HepG2 (cell line): ENCODE measurements around the gene HHLA2. TPM values are rescaled to one million over a fixed set of nuclear protein-coding genes. Genes with fewer than 3 reads are reported as not detected.

ENCODE experiments used
- ATAC-seq: fragments of 200-7000 bp; cut with Tn5 transposase; 3 replicates; pipeline ENCODE4 v1.9.1; 2020; ENCODE audit warnings: mild to moderate bottlenecking, moderate library complexity
- BruUV-seq: library from RNA; stranded (reverse); fragments of 400-500 nt; replicated peaks from 2 replicates; lab custom pipeline; 2021; lab: Mats Ljungman, UMichigan
- CTCF ChIA-PET: fragments of 300-600 bp; formaldehyde crosslinking; extraction: SDS; loops from one replicate; lab custom pipeline; 2021; ENCODE audit warnings: low total read pairs, inconsistent platforms, low intra/inter-chr PET ratio; lab: Yijun Ruan, JAX
- POLR2A ChIA-PET: fragments of 350-600 bp; sonication (Branson Sonifier 250); formaldehyde crosslinking; loops from one replicate; lab custom pipeline; 2020; ENCODE audit warnings: antibody characterized with exemption, inconsistent platforms; lab: Yijun Ruan, JAX
- DNase-seq: peaks from one replicate; pipeline ENCODE4 v3.0.0-alpha.2; 2015; ENCODE audit warnings: low spot score
- FAIRE-seq: peaks from 3 replicates; lab custom pipeline; 2011; peaks lifted over from hg19 to GRCh38; lab: Jason Lieb, UNC
- H2AFZ ChIP-seq: one replicate; pipeline ENCODE4 v1.6.1; 2011; ENCODE audit warnings: low read length, inconsistent platforms
- H3K27ac ChIP-seq: fragments of 300-600 bp; 3 replicates; pipeline ENCODE4 v1.8.0; 2011; ENCODE audit warnings: mixed run types, mild to moderate bottlenecking, mixed read lengths, low read length, inconsistent platforms; ENCODE audit not compliant: insufficient read depth; ENCODE audit errors: extremely low read length
- H3K27me3 ChIP-seq, 2 experiments: fragments of 200-600 bp in 1 of 2; 2 replicates in 1 of 2; 3 replicates in 1 of 2; pipeline versions ENCODE4 v1.6.0 to v1.8.0; 2011; ENCODE audit warnings: low read length in 2 of 2, mild to moderate bottlenecking in 2 of 2, moderate library complexity in 2 of 2, inconsistent platforms in 1 of 2; ENCODE audit not compliant: insufficient read depth in 2 of 2, control insufficient read depth in 1 of 2
- H3K36me3 ChIP-seq, 2 experiments: fragments of 200-600 bp in 1 of 2; replicated peaks in 1 of 2; 2 replicates in 1 of 2; 3 replicates in 1 of 2; pipeline versions ENCODE4 v1.5.1 to v1.8.0; 2011; ENCODE audit warnings: low read length in 2 of 2, inconsistent platforms in 1 of 2; ENCODE audit not compliant: insufficient read depth in 2 of 2, control insufficient read depth in 1 of 2
- H3K4me1 ChIP-seq: 2 replicates; pipeline ENCODE4 v1.5.1; 2012; ENCODE audit warnings: low read length, inconsistent platforms; ENCODE audit not compliant: insufficient read depth
- H3K4me2 ChIP-seq: 2 replicates; pipeline ENCODE4 v1.6.0; 2011; ENCODE audit warnings: low read depth, low read length, inconsistent platforms
- H3K4me3 ChIP-seq, 3 experiments: fragments of 200-600 bp in 1 of 3; sonication (generic), shearing (Covaris generic) in 1 of 3; replicated peaks in 1 of 3; 2 replicates each; pipeline ENCODE4 v1.5.1; 2011 to 2016; ENCODE audit warnings: low read length in 3 of 3, inconsistent platforms in 2 of 3, low read depth in 2 of 3, mild to moderate bottlenecking in 2 of 3, control low read depth in 1 of 3, mixed read lengths in 1 of 3; ENCODE audit not compliant: insufficient read depth in 1 of 3
- H3K79me2 ChIP-seq: one replicate; pipeline ENCODE4 v1.6.1; 2011; ENCODE audit warnings: low read length, inconsistent platforms; ENCODE audit not compliant: insufficient read depth
- H3K9ac ChIP-seq: 2 replicates; pipeline ENCODE4 v1.6.0; 2011; ENCODE audit warnings: mild to moderate bottlenecking, low read depth, low read length, inconsistent platforms; ENCODE audit not compliant: insufficient read depth
- H3K9me3 ChIP-seq: 2 replicates; pipeline ENCODE4 v1.5.1; 2012; ENCODE audit warnings: mild to moderate bottlenecking, low read length
- H4K20me1 ChIP-seq: 2 replicates; pipeline ENCODE4 v1.6.0; 2011; ENCODE audit warnings: inconsistent platforms, mild to moderate bottlenecking, low read length, moderate library complexity; ENCODE audit not compliant: insufficient read depth
- CBX1 ChIP-seq: IDR thresholded peaks from one replicate; pipeline ENCODE4 v1.6.1; 2016; ENCODE audit warnings: antibody characterized with exemption, low read depth
- PHF5A ChIP-seq: IDR thresholded peaks from one replicate; pipeline ENCODE4 v1.6.1; 2018; ENCODE audit warnings: low read depth, missing genetic modification reagents; ENCODE audit not compliant: unreplicated experiment
- RCOR2 ChIP-seq: IDR thresholded peaks from 2 replicates; pipeline ENCODE4 v1.6.1; 2016; ENCODE audit warnings: missing biosample characterization, missing genetic modification reagents
- SNRNP70 ChIP-seq: fragments of 200-400 bp; formaldehyde crosslinking; IDR thresholded peaks from 2 replicates; pipeline ENCODE4 v1.6.1; 2017; ENCODE audit warnings: mild to moderate bottlenecking, low read depth, low read length, moderate library complexity
- ZFP90 ChIP-seq: sonication (generic); formaldehyde crosslinking; IDR thresholded peaks from 2 replicates; pipeline ENCODE4 v1.8.0; 2022; ENCODE audit warnings: missing genetic modification reagents, mild to moderate bottlenecking, inconsistent platforms, borderline replicate concordance
- ZSCAN30 ChIP-seq: sonication (generic); formaldehyde crosslinking; IDR thresholded peaks from 2 replicates; pipeline ENCODE4 v1.5.0; 2020; ENCODE audit warnings: mild to moderate bottlenecking, missing genetic modification reagents
- WGBS: methylation state at CpG from one replicate; pipeline ENCODE4 v1.1.6; 2017; ENCODE audit warnings: low lambda C conversion rate; 5-methylcytosine and 5-hydroxymethylcytosine counted together
- in situ Hi-C: cut with HindIII; loops from 2 replicates; pipeline ENCODE4 v1.10.0; 2017; ENCODE audit warnings: low pct_unique_long_range_greater_than_20kb; ENCODE audit not compliant: extremely low pct_ligation_motif_present
- intact Hi-C: fragments of 100-400 bp; cut with micrococcal nuclease; formaldehyde crosslinking; loops from one replicate; pipeline ENCODE4 v1.10.0; 2022; ENCODE audit not compliant: unreplicated experiment
- polyA plus RNA-seq, 8 experiments: library from polyadenylated mRNA; depleted of rRNA in 3 of 8; stranded (reverse) in 7 of 8; unstranded in 1 of 8; fragments of >200 nt; fragmentation: Illumina TruSeq in 4 of 8; extraction: Trizol in 4 of 8; gene quantifications; 2 replicates each; pipeline versions ENCODE4 v1.2.1 to v1.2.3, GENCODE V29; 2011 to 2016; ENCODE audit warnings: low read depth in 4 of 8, missing spikeins in 1 of 8, mixed read lengths in 1 of 8; ENCODE audit not compliant: insufficient read depth in 1 of 8
- total RNA-seq, 5 experiments: library from RNA; depleted of rRNA; stranded (reverse); fragments of >200 nt; fragmentation: Illumina TruSeq; extraction: Trizol; gene quantifications; 2 replicates each; pipeline ENCODE4 v1.2.3, GENCODE V29; 2016; ENCODE audit warnings: low read depth in 1 of 5
- TF ChIP-seq, protein P1 (sequence below): sonication (generic); formaldehyde crosslinking; IDR thresholded peaks from 2 replicates; pipeline ENCODE4 v1.9.0; 2021; ENCODE audit warnings: missing genetic modification reagents, mild to moderate bottlenecking, borderline replicate concordance
- TF ChIP-seq, protein P2 (sequence below), 2 experiments: sonication (generic) in 1 of 2; formaldehyde crosslinking in 1 of 2; IDR thresholded peaks; 2 replicates each; pipeline versions ENCODE4 v1.4.0 to v1.6.1; 2016 to 2020; ENCODE audit warnings: borderline replicate concordance in 1 of 2, low read depth in 1 of 2, mild to moderate bottlenecking in 1 of 2, missing genetic modification reagents in 1 of 2
- TF ChIP-seq, protein P3 (sequence below): sonication (generic); formaldehyde crosslinking; IDR thresholded peaks from 2 replicates; pipeline ENCODE4 v1.4.0; 2020; ENCODE audit warnings: missing genetic modification reagents

The HHLA2 gene
- total and polyA plus RNA-seq, 2 of the 13 experiments (the other 11 are each of a cell fraction or from before 2014, with no cell fraction given), result not detected

DNA sequence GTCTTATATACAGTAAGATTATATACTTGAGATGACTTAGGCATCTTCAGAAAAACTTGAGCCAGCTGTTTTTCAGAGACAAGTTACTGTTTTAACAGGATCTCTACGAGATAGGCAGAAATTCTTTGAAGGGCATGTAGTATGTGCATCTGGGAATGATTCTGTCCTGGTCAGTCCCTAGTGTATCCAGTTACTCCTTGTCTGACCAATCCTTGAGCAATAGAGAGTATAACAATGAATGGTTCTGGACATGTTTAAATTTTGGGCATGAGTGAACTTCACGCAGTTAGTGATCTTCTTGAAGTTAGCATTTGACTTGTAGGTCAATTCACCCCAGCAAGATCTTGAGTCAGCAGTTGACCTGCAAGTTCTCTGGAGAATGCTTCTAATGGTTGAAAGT is 24.7 kb upstream of the HHLA2 start:
- no peaks in the 10 kb centered on the region for H3K9me3 ChIP-seq
- FAIRE-seq, result no peak
- CTCF ChIA-PET, result no interaction called here
- intact Hi-C loops, result no loop called here
- no peak overlapping the region for H3K4me3 ChIP-seq
- H2AFZ ChIP-seq, result no peak overlapping the region
- no peak overlapping the region for H3K27ac ChIP-seq
- no peak overlapping the region for H3K9ac ChIP-seq
- no peaks in the 10 kb centered on the region for H3K27me3 ChIP-seq
- POLR2A ChIA-PET, result no interaction called here
- H3K4me2 ChIP-seq, result no peak overlapping the region
- no TSS peak for BruUV-seq
- no peak for DNase-seq
- H3K4me1 ChIP-seq, result no peaks in the 10 kb centered on the region
- no peaks in the 10 kb centered on the region for H3K79me2 ChIP-seq
- WGBS, result 0% methylated on average over 2 of the region's 2 CpGs
- in situ Hi-C loops, result no loop called here
- ATAC-seq, result no peak
- no peaks in the 10 kb centered on the region for H3K36me3 ChIP-seq
- H4K20me1 ChIP-seq, result no peaks in the 10 kb centered on the region
- no peak for TF ChIP-seq ZFP90 (CRISPR knock-in tag)
- TF ChIP-seq CBX1, result no peak
- no peak for TF ChIP-seq SNRNP70
- TF ChIP-seq PHF5A (CRISPR knock-in tag), result no peak
- TF ChIP-seq, protein P1, sequence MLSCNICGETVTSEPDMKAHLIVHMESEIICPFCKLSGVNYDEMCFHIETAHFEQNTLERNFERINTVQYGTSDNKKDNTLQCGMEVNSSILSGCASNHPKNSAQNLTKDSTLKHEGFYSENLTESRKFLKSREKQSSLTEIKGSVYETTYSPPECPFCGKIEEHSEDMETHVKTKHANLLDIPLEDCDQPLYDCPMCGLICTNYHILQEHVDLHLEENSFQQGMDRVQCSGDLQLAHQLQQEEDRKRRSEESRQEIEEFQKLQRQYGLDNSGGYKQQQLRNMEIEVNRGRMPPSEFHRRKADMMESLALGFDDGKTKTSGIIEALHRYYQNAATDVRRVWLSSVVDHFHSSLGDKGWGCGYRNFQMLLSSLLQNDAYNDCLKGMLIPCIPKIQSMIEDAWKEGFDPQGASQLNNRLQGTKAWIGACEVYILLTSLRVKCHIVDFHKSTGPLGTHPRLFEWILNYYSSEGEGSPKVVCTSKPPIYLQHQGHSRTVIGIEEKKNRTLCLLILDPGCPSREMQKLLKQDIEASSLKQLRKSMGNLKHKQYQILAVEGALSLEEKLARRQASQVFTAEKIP, result no peak
- no peak for TF ChIP-seq ZSCAN30 (CRISPR knock-in tag)
- TF ChIP-seq RCOR2, result no peak
- TF ChIP-seq, protein P2, sequence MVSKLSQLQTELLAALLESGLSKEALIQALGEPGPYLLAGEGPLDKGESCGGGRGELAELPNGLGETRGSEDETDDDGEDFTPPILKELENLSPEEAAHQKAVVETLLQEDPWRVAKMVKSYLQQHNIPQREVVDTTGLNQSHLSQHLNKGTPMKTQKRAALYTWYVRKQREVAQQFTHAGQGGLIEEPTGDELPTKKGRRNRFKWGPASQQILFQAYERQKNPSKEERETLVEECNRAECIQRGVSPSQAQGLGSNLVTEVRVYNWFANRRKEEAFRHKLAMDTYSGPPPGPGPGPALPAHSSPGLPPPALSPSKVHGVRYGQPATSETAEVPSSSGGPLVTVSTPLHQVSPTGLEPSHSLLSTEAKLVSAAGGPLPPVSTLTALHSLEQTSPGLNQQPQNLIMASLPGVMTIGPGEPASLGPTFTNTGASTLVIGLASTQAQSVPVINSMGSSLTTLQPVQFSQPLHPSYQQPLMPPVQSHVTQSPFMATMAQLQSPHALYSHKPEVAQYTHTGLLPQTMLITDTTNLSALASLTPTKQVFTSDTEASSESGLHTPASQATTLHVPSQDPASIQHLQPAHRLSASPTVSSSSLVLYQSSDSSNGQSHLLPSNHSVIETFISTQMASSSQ (IDR thresholded peaks at IDR 0.05; ENCODE audit: low read depth), result no peak
- TF ChIP-seq, protein P2 (CRISPR knock-in tag; IDR thresholded peaks at IDR 0.05; ENCODE audit: borderline replicate concordance), result no peak
- TF ChIP-seq, protein P3, sequence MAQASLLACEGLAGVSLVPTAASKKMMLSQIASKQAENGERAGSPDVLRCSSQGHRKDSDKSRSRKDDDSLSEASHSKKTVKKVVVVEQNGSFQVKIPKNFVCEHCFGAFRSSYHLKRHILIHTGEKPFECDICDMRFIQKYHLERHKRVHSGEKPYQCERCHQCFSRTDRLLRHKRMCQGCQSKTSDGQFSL (CRISPR knock-in tag), result no peak
